Ramos (cell line): ENCODE results near the gene TGM4.

ENCODE experiments used
- in situ Hi-C: fragments of 300-500 bp; cut with MboI; formaldehyde crosslinking; loops from one replicate; pipeline ENCODE4 v1.14.3; 2022; ENCODE audit warnings: low sequenced_read_pairs; ENCODE audit not compliant: unreplicated experiment

TGM4 gene

DNA sequence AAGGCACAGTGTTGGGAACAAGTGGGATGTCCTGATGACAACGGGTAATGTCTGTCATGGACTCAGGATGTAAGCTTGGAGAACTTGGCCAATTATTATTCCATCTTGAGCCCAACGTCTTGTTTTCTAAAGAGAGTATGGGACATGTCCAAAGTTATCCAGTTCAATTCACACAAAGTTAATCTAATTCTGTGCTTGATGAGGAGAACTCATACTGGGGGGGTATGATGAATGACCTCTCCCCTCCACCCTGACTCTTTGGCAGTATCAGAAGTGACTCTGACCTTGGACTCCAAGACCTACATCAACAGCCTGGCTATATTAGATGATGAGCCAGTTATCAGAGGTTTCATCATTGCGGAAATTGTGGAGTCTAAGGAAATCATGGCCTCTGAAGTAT is 36.3 kb downstream of the TGM4 start:
- in situ Hi-C loops: no loop called here

DNA sequence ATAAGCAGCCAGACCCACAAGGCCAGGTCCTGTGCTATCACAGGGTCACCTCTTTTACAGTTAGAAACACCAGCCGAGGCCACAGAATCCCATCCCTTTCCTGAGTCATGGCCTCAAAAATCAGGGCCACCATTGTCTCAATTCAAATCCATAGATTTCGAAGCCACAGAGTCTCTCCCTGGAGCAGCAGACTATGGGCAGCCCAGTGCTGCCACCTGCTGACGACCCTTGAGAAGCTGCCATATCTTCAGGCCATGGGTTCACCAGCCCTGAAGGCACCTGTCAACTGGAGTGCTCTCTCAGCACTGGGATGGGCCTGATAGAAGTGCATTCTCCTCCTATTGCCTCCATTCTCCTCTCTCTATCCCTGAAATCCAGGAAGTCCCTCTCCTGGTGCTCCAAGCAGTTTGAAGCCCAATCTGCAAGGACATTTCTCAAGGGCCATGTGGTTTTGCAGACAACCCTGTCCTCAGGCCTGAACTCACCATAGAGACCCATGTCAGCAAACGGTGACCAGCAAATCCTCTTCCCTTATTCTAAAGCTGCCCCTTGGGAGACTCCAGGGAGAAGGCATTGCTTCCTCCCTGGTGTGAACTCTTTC is 39.6 kb downstream of the TGM4 start:
- in situ Hi-C loops: no loop called here

DNA sequence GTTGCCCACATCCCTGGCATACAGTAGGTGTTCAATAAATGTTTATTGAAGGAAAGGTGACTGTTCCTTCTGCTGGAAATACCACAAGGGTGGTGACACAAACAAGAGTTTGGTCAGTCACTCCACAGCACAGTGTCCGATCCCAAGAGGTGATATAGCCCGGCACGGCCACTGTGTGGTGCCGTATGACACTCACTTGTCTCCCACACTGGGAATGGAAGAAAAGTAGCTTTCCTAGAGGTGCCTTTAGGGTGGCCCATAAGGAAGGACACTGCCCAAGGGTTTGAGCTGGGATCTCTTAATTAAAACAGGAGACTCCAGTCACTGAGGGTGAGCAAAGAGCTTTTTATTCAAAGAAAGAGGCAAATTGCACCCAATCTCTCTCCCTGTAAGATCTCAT is 40.5 kb downstream of the TGM4 start:
- in situ Hi-C loops: loop anchor here (5.0 kb wide), 1 partner anchor 383 kb away; no protein-coding TSS in a partner anchor

DNA sequence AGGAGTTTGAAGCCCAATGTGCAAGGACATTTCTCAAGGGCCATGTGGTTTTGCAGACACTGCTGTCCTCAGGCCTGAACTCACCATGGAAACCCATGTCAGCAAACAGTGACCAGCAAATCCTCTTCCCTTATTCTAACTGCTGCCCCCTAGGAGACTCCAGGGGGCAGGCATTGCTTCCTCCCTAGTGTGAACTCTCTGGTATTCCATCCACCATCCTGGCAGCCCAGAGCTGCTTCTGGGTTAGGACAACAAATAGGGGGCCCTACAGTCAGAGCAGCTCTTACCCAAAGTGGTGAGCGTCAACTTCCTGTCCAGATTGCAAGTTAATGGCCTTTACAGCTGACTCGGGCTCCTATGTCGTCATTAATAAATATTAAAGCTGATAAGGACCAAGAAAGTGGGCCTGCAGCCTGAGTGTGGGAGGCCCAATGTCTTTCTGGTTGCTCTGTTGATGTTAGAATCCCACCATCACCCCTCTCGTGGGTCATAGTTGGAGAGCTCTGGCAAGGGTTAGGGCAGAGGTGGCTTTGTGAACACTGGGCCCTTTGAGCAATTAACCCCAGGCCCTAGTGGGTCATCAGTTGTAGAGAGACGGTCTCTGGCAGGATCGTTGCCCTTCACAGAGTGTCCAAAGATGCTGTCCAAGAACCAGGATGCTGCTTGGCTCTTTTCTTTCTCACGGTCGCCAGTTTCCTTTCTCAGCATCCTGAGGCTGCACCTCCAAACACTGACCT is 41.5 kb downstream of the TGM4 start:
- in situ Hi-C loops: loop anchor here (5.0 kb wide), 1 partner anchor 384 kb away; no protein-coding TSS in a partner anchor

DNA sequence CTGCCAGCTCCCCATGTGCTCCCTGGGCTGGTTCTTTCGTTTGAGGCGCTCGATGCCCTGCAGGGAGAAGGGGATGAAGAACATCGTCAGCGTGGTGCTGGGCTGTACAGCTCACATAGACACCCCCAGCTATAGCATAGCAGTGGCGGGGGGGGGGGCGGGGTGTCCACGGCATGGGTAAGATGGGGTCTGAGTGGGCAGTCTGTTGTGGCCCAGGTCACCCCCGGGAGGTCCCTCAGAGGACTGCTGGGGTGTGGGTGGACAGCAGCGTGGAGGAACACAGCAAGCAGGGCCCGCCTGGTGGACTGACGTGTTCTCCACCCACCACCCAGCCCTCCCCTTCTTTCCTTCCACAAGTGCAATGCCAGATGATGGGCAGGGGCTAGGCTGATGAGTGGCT is 43.7 kb downstream of the TGM4 start:
- in situ Hi-C loops: loop anchor here (5.0 kb wide), 1 partner anchor 386 kb away; no protein-coding TSS in a partner anchor

DNA sequence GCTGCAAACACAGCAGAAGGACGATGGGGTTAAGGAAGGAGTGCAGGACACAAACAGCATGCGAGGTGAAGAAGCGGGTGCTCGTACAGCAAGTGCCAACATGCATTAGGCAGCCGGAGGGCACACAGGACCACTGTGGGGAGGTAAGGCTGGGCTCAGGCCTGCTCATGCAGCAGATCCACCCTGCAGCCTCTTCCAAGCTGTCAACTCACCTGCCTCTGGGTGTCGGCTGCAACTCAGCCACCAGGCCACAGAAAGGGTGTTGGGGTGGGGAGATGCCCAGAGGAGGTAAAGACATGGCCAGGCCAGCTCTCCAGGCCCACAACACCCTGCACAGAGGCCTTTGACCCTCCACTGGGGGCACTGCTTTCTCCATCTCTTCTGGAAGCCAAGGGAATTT is 44.2 kb downstream of the TGM4 start:
- in situ Hi-C loops: loop anchor here (5.0 kb wide), 1 partner anchor 386 kb away; no protein-coding TSS in a partner anchor

DNA sequence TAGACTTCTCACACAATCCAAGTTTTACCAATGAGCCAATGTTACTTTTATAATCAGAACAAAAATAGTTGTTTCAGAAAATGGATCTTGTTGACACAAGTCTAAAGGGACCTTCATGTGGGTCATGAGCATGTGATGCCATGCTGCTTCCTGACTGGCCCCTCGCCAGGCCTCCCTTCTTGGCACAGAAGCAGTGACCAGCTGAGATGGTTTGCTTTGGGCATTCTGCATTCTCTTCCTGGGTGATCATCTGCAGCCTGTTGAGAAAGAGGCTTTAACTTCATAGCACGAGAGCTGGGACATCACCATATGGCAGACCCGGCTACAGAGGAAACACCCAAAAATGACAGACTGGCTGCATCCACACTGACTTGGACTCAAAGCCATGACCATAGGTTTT is 45.7 kb downstream of the TGM4 start:
- in situ Hi-C loops: no loop called here

DNA sequence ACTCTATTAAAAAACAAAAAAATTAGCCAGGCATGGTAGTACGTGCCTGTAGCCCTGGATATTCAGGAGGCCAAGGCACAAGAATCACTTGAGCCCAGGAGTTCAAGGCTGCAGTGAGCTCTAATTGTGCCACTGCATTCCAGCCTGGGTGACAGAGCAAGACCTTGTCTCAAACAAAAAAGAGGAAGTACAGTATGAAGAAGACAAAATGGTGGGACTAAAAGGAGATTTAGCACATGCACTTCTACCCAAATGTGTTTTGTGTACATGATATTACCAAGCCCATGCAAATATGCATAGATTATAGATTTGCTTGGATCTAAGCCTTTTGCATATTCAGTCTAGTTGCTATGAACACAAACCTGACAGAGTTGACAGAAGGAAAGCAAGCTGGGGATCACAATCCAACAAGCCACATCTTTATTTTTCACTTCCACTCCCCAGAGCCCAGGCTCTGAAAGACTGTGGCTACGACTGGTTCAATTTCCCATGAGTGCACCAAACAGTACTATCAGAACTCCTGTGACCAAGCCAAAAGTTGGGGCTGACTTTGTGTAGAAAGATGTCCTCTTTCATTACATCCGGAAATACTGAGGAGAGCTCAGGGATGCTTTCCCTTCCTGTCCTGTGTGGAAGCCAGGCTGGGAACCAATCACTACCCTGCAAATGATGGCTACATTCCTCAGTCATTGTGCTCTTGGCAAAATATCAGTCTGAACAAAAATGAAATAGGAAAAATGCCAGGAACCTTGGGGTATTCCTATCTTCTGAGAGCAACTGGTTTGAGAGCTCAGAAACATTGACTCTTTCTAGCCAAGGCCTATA is 49.4 kb downstream of the TGM4 start:
- in situ Hi-C loops: no loop called here

DNA sequence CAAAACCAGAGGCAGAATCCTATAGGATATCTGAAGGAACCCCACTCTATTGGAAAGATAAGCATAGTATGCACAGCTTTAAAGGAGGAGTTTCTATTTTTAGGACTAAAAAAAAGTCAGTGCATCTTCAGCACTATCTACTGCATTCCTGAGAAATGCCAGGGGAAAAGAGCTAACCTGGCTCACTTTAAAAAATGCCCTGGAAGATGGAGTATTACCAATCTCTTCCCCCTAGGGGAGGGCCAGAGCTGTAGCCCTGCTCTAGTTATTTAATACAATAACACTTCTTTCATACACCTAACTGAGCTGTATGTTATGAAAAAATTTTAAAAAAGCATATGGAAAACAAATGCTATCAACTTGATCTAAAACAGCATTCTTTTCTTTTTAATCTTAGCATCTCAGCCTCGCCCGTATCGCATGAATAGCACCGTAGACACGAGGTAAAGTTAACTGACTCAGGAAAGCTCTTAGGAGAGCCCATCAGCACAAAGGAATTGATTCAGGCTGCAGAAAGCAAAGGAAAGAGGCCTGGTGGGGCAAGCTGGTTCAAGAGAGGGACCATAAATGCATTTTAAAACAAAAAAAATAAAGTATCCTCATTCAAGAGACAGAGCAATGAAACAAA is 50.2 kb downstream of the TGM4 start:
- in situ Hi-C loops: no loop called here

DNA sequence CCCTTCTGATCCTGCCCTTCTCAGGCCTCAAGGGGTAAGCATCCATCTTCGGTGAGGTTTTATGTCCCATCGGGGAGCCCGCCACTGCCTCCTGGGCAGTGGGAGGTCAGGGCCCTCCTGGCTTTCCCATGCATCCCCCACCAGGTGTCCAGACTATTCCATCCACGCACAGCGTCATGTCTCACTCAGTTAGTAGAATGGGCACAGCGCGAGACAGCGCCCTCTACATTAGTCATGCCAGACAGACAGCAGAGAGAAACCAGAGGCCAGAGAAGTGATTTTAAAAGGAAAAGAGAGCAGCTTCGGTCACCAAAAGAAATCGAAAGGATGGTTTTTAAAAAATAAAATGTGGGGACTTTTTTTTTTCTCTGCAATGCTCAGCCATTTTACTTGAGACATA is 51.8 kb downstream of the TGM4 start:
- in situ Hi-C loops: no loop called here

DNA sequence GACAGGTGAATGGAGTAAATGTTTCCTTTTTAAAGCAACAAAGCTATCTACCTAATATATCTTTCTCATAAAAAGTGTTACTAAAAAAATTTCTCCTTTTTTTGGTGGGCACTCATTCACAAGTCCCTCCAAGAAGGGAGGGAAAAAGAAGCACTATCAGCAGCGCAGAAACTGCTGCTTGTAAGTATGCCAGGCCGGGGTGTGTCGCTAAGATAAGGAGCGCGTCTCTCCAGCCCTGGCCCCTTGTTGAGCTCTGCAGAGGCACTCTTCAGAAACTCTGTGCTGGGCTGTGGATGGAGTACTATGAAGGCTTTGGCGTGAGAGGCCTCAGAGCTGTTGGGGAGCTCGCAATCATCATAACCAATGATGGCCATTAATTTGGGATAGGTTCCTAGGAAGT is 52.5 kb downstream of the TGM4 start:
- in situ Hi-C loops: no loop called here

DNA sequence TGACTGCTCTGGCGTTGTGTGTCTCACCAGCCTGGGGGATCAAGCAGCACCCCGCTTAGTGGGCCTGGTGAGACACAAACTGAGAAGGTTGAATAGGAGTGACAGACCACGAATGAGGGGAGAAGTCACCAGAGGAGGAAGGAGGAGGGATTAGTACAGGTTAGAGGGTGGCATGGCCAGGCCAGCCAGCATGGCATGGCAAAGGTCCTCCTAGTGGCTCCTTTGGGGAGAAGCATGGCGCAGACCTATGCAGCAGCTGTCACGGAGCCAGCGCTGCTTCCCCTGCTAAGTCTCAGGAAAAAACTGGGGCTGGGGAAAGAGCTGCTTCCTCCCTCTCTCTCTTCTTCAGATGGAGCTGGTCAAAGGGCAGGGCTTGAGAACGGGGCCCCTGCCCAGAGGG is 53.0 kb downstream of the TGM4 start:
- in situ Hi-C loops: no loop called here

DNA sequence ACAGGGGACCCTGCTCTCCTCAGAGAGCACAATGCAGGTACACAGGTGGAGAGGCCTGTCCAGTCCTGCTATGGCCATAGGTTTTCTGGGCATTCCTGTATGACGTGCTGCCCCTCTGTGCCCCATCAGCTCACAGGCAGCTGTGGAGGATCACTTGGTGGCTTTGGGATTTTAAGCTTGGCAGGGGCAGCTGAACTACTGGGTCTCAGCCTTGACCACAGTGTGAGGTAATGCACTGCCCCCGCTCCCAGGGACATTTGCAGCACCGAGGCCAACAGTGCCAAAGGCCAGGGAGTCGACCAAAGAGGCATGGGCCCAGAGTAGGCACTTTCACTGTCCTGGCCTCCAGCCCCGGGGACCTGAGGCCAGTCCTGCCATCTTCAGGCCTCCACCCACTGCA is 55.4 kb downstream of the TGM4 start:
- in situ Hi-C loops: no loop called here

DNA sequence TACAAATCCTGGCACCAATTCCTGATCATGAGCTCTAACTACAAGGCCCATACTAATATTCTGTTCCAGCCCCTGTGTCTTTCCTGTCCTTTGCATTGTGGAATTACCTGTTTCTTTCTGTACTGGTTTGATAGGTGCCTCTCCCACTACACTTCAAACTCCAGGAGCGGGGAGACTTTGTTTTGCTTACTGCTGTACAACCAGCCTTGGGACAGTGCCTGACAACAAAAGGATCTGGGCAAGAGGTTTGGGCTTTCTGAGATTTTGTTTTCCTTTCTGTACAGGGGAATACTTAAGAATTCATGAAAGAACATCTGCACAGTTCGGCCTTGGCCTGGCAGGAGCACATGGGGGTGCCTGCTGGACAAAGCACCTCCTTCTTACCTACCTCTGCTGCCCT is 56.5 kb downstream of the TGM4 start:
- in situ Hi-C loops: no loop called here

DNA sequence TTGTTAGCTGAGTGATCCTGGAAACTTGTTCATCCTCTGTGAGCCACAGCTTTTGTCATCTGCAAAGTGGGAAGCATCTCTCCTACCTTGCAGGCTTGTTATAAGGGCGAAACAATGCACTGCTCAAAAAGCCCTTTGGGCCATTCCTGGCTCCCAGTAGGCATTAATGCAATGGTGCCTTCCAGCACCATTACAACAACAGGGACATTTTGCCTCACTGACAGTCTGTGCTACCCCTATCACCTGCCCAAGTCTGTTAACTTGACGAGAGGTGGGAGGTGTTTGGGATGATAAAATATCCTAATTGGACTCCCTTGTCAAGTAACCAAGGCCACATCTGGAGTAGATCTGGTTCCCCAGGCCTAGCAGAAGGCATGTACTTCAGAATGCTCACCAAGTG is 57.4 kb downstream of the TGM4 start:
- in situ Hi-C loops: no loop called here

DNA sequence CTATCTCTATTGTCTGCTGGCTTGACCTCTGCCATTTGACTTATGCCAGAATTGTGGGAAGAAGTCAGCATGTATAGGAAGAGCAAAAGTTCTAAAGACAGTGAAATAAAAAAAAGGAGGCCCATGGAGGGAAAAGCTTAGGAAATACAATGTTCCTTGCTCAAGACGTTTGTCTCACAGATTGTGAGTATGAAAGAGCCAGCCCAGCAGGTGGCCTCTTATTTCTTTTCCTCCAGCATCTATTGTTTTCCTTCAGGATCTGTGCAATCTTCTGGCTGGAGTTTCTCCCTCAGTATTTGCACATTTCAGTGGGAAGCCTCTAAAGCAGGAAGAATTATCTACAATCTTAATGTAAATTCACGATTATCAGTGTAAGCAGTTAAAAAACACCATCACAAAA is 57.9 kb downstream of the TGM4 start:
- in situ Hi-C loops: no loop called here

DNA sequence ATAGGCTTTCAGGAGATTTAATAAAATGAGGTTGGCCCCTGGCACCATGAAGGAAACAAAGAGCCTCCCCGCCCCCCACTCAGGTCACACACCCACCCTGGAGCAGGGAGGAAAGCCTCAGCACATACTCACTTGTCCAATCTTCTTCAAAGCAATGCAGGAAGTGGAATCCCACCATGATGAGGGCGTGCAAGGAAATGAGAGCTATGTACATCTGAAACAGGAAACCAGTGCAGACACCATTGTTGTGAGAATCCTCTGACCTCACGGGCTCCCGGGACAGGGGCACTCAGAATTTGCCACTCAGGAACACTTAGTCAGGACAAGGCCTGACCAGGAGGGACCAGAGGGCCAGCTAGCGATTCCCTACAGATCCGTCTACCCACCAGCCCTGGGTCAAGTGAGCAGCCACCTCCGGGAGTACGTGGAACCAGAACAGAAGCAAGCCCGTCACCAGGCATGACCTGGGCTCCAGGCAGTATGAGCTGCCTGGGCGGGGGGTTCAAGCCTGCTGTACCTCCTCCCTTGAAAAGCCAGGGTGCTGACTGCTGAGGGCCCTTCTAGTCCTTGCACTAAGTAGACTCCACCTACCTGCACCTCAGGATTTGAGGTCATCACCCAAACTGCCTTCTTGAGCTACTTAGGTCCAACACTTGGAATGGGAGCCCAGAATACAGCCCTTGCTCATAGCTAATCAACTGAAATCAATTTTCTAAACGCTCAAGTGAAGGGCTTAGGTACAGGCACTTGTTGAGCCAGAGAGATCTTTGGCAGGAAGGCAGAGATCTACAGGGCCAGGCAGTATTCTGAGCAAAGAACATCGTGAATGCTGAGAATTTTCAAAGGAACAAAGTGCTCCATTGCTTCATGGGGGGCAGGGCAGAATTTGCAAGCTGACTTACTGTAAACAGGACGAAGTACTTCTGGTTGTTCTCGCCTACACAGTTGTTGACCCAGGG is 58.9 kb downstream of the TGM4 start:
- in situ Hi-C loops: no loop called here

DNA sequence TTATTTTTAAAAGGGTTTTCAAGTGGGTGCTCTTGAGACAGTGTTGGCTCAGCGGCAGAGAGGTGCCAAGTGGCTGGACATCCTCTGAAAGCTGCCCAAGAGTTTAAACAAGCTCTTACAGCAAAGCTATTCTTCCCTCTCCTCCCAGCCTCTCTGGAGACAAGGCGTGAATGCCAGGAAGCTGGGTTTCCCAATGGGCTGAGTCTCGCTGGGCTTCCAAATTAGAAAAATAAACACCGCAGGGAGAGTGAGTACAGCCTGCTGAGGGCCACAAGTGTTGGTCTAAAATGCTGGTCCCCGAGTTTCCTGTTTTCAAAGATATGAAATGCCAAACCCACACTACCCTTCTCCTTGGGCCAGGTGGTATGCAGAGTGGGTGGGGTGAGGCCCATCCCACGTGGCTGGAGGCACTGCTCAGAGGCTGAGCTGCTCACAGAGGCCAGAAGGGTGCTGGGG is 65.2 kb downstream of the TGM4 start:
- in situ Hi-C loops: no loop called here

DNA sequence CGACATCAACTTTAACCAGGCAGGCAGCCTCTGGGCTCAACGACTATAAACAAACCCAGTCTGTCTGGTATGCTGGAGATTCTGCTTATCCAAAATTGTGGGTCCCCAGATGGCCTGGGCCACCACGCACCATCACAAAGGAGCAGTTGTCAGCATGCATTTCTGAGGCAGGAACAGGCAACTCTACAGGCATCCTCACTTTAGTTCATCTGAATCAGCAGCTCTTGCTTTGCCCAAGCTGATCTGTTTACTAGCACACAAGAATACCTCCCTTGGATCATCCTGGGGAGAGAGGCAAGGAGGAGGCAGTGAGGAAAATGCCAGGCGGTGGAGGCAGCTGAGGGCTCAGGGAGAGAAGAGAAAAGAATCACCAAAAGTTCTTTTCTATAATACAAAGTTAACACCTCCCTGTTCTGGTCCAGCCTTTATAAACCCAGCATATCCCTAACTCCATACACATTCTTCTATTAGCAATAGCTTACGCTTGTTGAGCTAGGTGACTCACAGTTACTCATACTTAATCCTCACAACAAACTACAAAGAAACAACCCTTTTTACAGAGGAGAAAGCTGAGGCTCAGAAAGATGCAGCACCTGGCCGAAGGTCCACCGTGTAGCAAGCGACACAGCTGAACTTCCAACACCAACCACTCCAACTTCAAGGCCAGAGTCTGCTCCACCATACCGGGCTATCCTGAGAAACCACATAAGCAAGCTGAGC is 68.0 kb downstream of the TGM4 start:
- in situ Hi-C loops: no loop called here
